ENCODE measurements around the gene GPC6. TPM values are rescaled to one million over a fixed set of nuclear protein-coding genes. Genes with fewer than 3 reads are reported as not detected.

Gene GPC6
- total RNA-seq, 1 donor: 77.8 TPM

- no peak overlapping the region for H3K4me3 ChIP-seq (ENCODE audit: insufficient read depth, low read length)
- no peak for DNase-seq (ENCODE audit: insufficient read length, low spot score, missing footprints)
- no peaks in the 10 kb centered on the region for H3K27me3 ChIP-seq (ENCODE audit: insufficient read depth, low read length)
- no peaks in the 10 kb centered on the region for H4K20me1 ChIP-seq (ENCODE audit: insufficient read depth, low read length)
- H3K4me2 ChIP-seq (ENCODE audit: insufficient read depth, low read length): no peak overlapping the region
- H2AFZ ChIP-seq (ENCODE audit: low read length): no peak overlapping the region
- no peaks in the 10 kb centered on the region for H3K79me2 ChIP-seq (ENCODE audit: insufficient read depth, low read length)
- H3K36me3 ChIP-seq (ENCODE audit: insufficient read depth, low read length): no peaks in the 10 kb centered on the region
- H3K27ac ChIP-seq (ENCODE audit: low read depth, low read length): no peak overlapping the region
- H3K4me1 ChIP-seq (ENCODE audit: insufficient read depth, low read length): no peaks in the 10 kb centered on the region
- no peaks in the 10 kb centered on the region for H3K9me3 ChIP-seq (ENCODE audit: low read depth, low read length)
- TF ChIP-seq, protein P1, sequence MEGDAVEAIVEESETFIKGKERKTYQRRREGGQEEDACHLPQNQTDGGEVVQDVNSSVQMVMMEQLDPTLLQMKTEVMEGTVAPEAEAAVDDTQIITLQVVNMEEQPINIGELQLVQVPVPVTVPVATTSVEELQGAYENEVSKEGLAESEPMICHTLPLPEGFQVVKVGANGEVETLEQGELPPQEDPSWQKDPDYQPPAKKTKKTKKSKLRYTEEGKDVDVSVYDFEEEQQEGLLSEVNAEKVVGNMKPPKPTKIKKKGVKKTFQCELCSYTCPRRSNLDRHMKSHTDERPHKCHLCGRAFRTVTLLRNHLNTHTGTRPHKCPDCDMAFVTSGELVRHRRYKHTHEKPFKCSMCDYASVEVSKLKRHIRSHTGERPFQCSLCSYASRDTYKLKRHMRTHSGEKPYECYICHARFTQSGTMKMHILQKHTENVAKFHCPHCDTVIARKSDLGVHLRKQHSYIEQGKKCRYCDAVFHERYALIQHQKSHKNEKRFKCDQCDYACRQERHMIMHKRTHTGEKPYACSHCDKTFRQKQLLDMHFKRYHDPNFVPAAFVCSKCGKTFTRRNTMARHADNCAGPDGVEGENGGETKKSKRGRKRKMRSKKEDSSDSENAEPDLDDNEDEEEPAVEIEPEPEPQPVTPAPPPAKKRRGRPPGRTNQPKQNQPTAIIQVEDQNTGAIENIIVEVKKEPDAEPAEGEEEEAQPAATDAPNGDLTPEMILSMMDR (IDR thresholded peaks at IDR 0.05; ENCODE audit: extremely low read depth, low read depth, low read length): no peak
These were observed 518.3 kb downstream of the GPC6 start for GRCh38 chr13:93744886-93745285.

DNA sequence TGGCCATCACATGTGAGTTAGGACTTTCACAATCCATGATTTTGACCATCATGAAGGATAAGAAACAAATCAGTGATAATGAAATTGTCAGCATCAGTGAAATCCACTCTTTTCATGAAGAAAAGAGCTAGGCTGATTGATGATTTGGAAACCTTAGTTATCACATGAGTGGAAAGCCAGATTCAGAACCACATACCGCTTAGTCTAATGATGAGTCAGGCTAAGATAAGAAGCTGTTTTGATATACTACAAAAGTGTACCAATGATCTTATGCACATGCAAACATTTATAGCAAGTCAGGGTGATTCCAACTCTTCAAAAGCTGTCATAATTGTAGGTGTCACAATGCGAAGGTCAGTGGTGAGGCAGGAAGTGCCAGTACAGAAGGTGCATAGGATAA lies 519.3 kb downstream of the GPC6 start:
- no peaks in the 10 kb centered on the region for H3K79me2 ChIP-seq (ENCODE audit: insufficient read depth, low read length)
- no peaks in the 10 kb centered on the region for H3K4me1 ChIP-seq (ENCODE audit: insufficient read depth, low read length)
- H3K27ac ChIP-seq (ENCODE audit: low read depth, low read length): no peak overlapping the region
- H3K4me3 ChIP-seq (ENCODE audit: insufficient read depth, low read length): no peak overlapping the region
- no peaks in the 10 kb centered on the region for H3K36me3 ChIP-seq (ENCODE audit: insufficient read depth, low read length)
- TF ChIP-seq, protein P1 (IDR thresholded peaks at IDR 0.05; ENCODE audit: extremely low read depth, low read depth, low read length): no peak
- no peak for DNase-seq (ENCODE audit: insufficient read length, low spot score, missing footprints)
- no peak overlapping the region for H3K4me2 ChIP-seq (ENCODE audit: insufficient read depth, low read length)
- H3K27me3 ChIP-seq (ENCODE audit: insufficient read depth, low read length): no peaks in the 10 kb centered on the region
- no peaks in the 10 kb centered on the region for H3K9me3 ChIP-seq (ENCODE audit: low read depth, low read length)
- no peaks in the 10 kb centered on the region for H4K20me1 ChIP-seq (ENCODE audit: insufficient read depth, low read length)
- H2AFZ ChIP-seq (ENCODE audit: low read length): no peak overlapping the region

DNA sequence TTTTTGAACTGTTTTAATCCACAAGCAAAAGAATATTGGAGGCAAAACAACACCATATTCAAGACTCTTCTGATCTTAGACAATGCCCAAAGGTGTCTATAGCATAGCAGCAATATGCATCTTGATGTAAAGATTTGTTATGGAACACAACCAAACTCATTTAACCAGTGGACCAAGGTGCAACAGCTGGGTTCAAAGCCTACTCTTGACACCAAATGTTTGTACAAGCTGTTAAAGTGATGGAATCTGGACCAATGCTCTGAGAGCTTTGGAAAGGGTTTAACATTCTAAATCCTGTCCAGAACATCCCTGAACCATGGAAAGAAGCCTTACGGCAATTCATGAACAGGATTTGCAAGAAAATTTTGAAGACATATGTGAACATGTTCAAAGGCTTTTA lies 520.0 kb downstream of the GPC6 start:
- Histone ChIP-seq H4K20me1 (ENCODE audit: insufficient read depth, low read length) (no peaks in the 10 kb centered on the region), H3K4me3 (ENCODE audit: insufficient read depth, low read length) (no peak overlapping the region), H3K27ac (ENCODE audit: low read depth, low read length) (no peak overlapping the region), H2AFZ (ENCODE audit: low read length) (no peak overlapping the region), H3K36me3 (ENCODE audit: insufficient read depth, low read length) (no peaks in the 10 kb centered on the region), H3K4me2 (ENCODE audit: insufficient read depth, low read length) (no peak overlapping the region), H3K4me1 (ENCODE audit: insufficient read depth, low read length) (no peaks in the 10 kb centered on the region), H3K9me3 (ENCODE audit: low read depth, low read length) (no peaks in the 10 kb centered on the region), H3K27me3 (ENCODE audit: insufficient read depth, low read length) (no peaks in the 10 kb centered on the region), H3K79me2 (ENCODE audit: insufficient read depth, low read length) (no peaks in the 10 kb centered on the region)
- TF ChIP-seq, protein P1 (IDR thresholded peaks at IDR 0.05; ENCODE audit: extremely low read depth, low read depth, low read length): no peak
- DNase-seq (ENCODE audit: insufficient read length, low spot score, missing footprints): no peak

- H3K4me2 ChIP-seq (ENCODE audit: insufficient read depth, low read length): no peak overlapping the region
- TF ChIP-seq, protein P1 (IDR thresholded peaks at IDR 0.05; ENCODE audit: extremely low read depth, low read depth, low read length): no peak
- no peak overlapping the region for H3K4me3 ChIP-seq (ENCODE audit: insufficient read depth, low read length)
- no peak for DNase-seq (ENCODE audit: insufficient read length, low spot score, missing footprints)
- no peaks in the 10 kb centered on the region for H3K36me3 ChIP-seq (ENCODE audit: insufficient read depth, low read length)
- no peak overlapping the region for H2AFZ ChIP-seq (ENCODE audit: low read length)
- no peaks in the 10 kb centered on the region for H4K20me1 ChIP-seq (ENCODE audit: insufficient read depth, low read length)
- H3K9me3 ChIP-seq (ENCODE audit: low read depth, low read length): no peaks in the 10 kb centered on the region
- no peaks in the 10 kb centered on the region for H3K79me2 ChIP-seq (ENCODE audit: insufficient read depth, low read length)
- H3K4me1 ChIP-seq (ENCODE audit: insufficient read depth, low read length): no peaks in the 10 kb centered on the region
- no peak overlapping the region for H3K27ac ChIP-seq (ENCODE audit: low read depth, low read length)
- H3K27me3 ChIP-seq (ENCODE audit: insufficient read depth, low read length): no peaks in the 10 kb centered on the region
These were observed 524.1 kb downstream of the GPC6 start for GRCh38 chr13:93750676-93751075.

All from osteoblast (primary cell).